Measurements from ENCODE around the gene WNT11. TPM values are rescaled to one million over a fixed set of nuclear protein-coding genes. Genes with fewer than 3 reads are reported as not detected.
"Not testable (repeated sequence)": the region's sequence is repeated elsewhere in the genome, so short reads cannot be mapped to it uniquely, and the experiment has no call there.

The WNT11 gene
- total RNA-seq, 1 experiment from 2014 or later, result 29.0 TPM

- TF ChIP-seq CTCF (IDR thresholded peaks at IDR 0.05; ENCODE audit: insufficient read depth in 1 of 2, low read depth in 1 of 2, low read length in 1 of 2, severe bottlenecking in 1 of 2, unreplicated experiment in 1 of 2), result no peak
- Mint-ChIP-seq H3K4me1 (ENCODE audit: low read depth, unreplicated experiment) (peaks cover 26% of the 10 kb centered on the region), H3K4me3 (ENCODE audit: unreplicated experiment) (no peak overlapping the region), H3K36me3 (ENCODE audit: insufficient read depth, unreplicated experiment) (peaks cover 19% of the 10 kb centered on the region), H3K9me3 (ENCODE audit: unreplicated experiment) (no peaks in the 10 kb centered on the region), H3K27me3 (ENCODE audit: insufficient read depth, unreplicated experiment) (no peaks in the 10 kb centered on the region), H3K27ac (ENCODE audit: unreplicated experiment) (no peak overlapping the region)
- ChIA-PET POLR2A (no interaction called here), CTCF (interaction anchor here (1.0 kb wide), 1 partner anchor 9 kb away, joined by 3 read pairs; no protein-coding TSS in a partner anchor)
- Histone ChIP-seq H3K36me3 (ENCODE audit: control insufficient read depth, insufficient read depth, low read length) (no peaks in the 10 kb centered on the region), H3K9me3 (no peaks in the 10 kb centered on the region), H3K4me3 (ENCODE audit: low read depth, low read length) (no peak overlapping the region), H3K27me3 (replicated peaks; ENCODE audit: control insufficient read depth, insufficient read depth, low read length) (no peaks in the 10 kb centered on the region), H3K4me1 (peaks cover 14% of the 10 kb centered on the region)
- intact Hi-C loops (cut with micrococcal nuclease; ENCODE audit: unreplicated experiment), result no loop called here
- BruUV-seq (replicated peaks), result no TSS peak
- DNase-seq, result no peak
Measured at GRCh38 chr11:76201672-76202412, 4.5 kb downstream of the WNT11 start.

GRCh38 chr11:76201056-76201455 lies 5.2 kb downstream of the WNT11 start:
- Histone ChIP-seq H3K9me3 (no peaks in the 10 kb centered on the region), H3K4me1 (peaks cover 14% of the 10 kb centered on the region), H3K27me3 (replicated peaks; ENCODE audit: control insufficient read depth, insufficient read depth, low read length) (no peaks in the 10 kb centered on the region), H3K36me3 (ENCODE audit: control insufficient read depth, insufficient read depth, low read length) (no peaks in the 10 kb centered on the region), H3K4me3 (ENCODE audit: low read depth, low read length) (no peak overlapping the region)
- H3K4me3 Mint-ChIP-seq (ENCODE audit: unreplicated experiment), result no peak overlapping the region
- no peaks in the 10 kb centered on the region for H3K27me3 Mint-ChIP-seq (ENCODE audit: insufficient read depth, unreplicated experiment)
- intact Hi-C loops (cut with micrococcal nuclease; ENCODE audit: unreplicated experiment), result no loop called here
- TF ChIP-seq CTCF (IDR thresholded peaks at IDR 0.05; ENCODE audit: insufficient read depth in 1 of 2, low read depth in 1 of 2, low read length in 1 of 2, severe bottlenecking in 1 of 2, unreplicated experiment in 1 of 2), result no peak
- POLR2A ChIA-PET, result no interaction called here
- H3K36me3 Mint-ChIP-seq (ENCODE audit: insufficient read depth, unreplicated experiment), result peaks cover 11% of the 10 kb centered on the region
- no peak for DNase-seq
- H3K27ac Mint-ChIP-seq (ENCODE audit: unreplicated experiment), result no peak overlapping the region
- peaks cover 28% of the 10 kb centered on the region for H3K4me1 Mint-ChIP-seq (ENCODE audit: low read depth, unreplicated experiment)
- CTCF ChIA-PET, result interaction anchor here (1.0 kb wide), 1 partner anchor 8 kb away, joined by 3 read pairs; no protein-coding TSS in a partner anchor
- no TSS peak for BruUV-seq (replicated peaks)
- no peaks in the 10 kb centered on the region for H3K9me3 Mint-ChIP-seq (ENCODE audit: unreplicated experiment)

- Mint-ChIP-seq H3K27ac (ENCODE audit: unreplicated experiment) (no peak overlapping the region), H3K36me3 (ENCODE audit: insufficient read depth, unreplicated experiment) (peaks cover 3% of the 10 kb centered on the region), H3K4me1 (ENCODE audit: low read depth, unreplicated experiment) (peaks cover 22% of the 10 kb centered on the region), H3K4me3 (ENCODE audit: unreplicated experiment) (no peak overlapping the region), H3K9me3 (ENCODE audit: unreplicated experiment) (no peaks in the 10 kb centered on the region), H3K27me3 (ENCODE audit: insufficient read depth, unreplicated experiment) (no peaks in the 10 kb centered on the region)
- no TSS peak for BruUV-seq (replicated peaks)
- no peak overlapping the region for H3K4me3 ChIP-seq (ENCODE audit: low read depth, low read length)
- CTCF ChIA-PET, result no interaction called here
- no peak for DNase-seq
- H3K27me3 ChIP-seq (replicated peaks; ENCODE audit: control insufficient read depth, insufficient read depth, low read length), result no peaks in the 10 kb centered on the region
- H3K9me3 ChIP-seq, result no peaks in the 10 kb centered on the region
- intact Hi-C loops (cut with micrococcal nuclease; ENCODE audit: unreplicated experiment), result no loop called here
- H3K36me3 ChIP-seq (ENCODE audit: control insufficient read depth, insufficient read depth, low read length), result no peaks in the 10 kb centered on the region
- no peak for TF ChIP-seq CTCF (IDR thresholded peaks at IDR 0.05; ENCODE audit: insufficient read depth in 1 of 2, low read depth in 1 of 2, low read length in 1 of 2, severe bottlenecking in 1 of 2, unreplicated experiment in 1 of 2)
- peaks cover 14% of the 10 kb centered on the region for H3K4me1 ChIP-seq
- POLR2A ChIA-PET, result no interaction called here
Measured at GRCh38 chr11:76200006-76200940, 6.0 kb downstream of the WNT11 start.

- POLR2A ChIA-PET; H3K4me1 Mint-ChIP-seq (ENCODE audit: low read depth, unreplicated experiment); H3K36me3 ChIP-seq (ENCODE audit: control insufficient read depth, insufficient read depth, low read length); H3K27me3 ChIP-seq (replicated peaks; ENCODE audit: control insufficient read depth, insufficient read depth, low read length); H3K27ac Mint-ChIP-seq (ENCODE audit: unreplicated experiment); H3K4me1 ChIP-seq; H3K4me3 ChIP-seq (ENCODE audit: low read depth, low read length); H3K36me3 Mint-ChIP-seq (ENCODE audit: insufficient read depth, unreplicated experiment); H3K4me3 Mint-ChIP-seq (ENCODE audit: unreplicated experiment); BruUV-seq (replicated peaks); CTCF ChIA-PET; H3K9me3 ChIP-seq; H3K9me3 Mint-ChIP-seq (ENCODE audit: unreplicated experiment); H3K27me3 Mint-ChIP-seq (ENCODE audit: insufficient read depth, unreplicated experiment); DNase-seq; intact Hi-C loops (cut with micrococcal nuclease; ENCODE audit: unreplicated experiment): not testable (repeated sequence)
Measured at GRCh38 chr11:76198691-76199090, 7.6 kb downstream of the WNT11 start.

Data from Caco-2 (cell line).